WTC11 (cell line): ENCODE results near the gene KRTAP9-6. TPM values are rescaled to one million over a fixed set of nuclear protein-coding genes. Genes with fewer than 3 reads are reported as not detected.

Experiments used
- ATAC-seq: fragments of 200-7000 bp; cut with Tn5 transposase; 2 replicates; pipeline ENCODE4 v1.10.0; 2021; ENCODE audit warnings: mild to moderate bottlenecking, moderate library complexity
- CTCF ChIA-PET: fragments of 300-600 bp; sonication (Branson Sonifier 250); formaldehyde crosslinking; loops from one replicate; lab custom pipeline; 2021; ENCODE audit warnings: antibody characterized with exemption; lab: Charles Lee
- POLR2A ChIA-PET: fragments of 350-600 bp; sonication (Branson Sonifier 250); formaldehyde crosslinking; loops from one replicate; lab custom pipeline; 2021; ENCODE audit warnings: antibody characterized with exemption; lab: Charles Lee
- DNase-seq: peaks from one replicate; pipeline ENCODE4 v3.0.0; 2021; ENCODE audit warnings: low spot score
- H3K27ac Mint-ChIP-seq: 2 replicates; pipeline ENCODE4 v1.8.0; 2021; ENCODE audit warnings: mixed read lengths
- H3K27me3 Mint-ChIP-seq: 2 replicates; pipeline ENCODE4 v1.8.0; 2021; ENCODE audit warnings: low read depth, mild to moderate bottlenecking, moderate library complexity, mixed read lengths
- H3K36me3 Mint-ChIP-seq: 2 replicates; pipeline ENCODE4 v1.8.0; 2021; ENCODE audit warnings: mixed read lengths
- H3K4me1 Mint-ChIP-seq: 2 replicates; pipeline ENCODE4 v1.8.0; 2022; ENCODE audit warnings: mixed read lengths
- H3K4me3 Mint-ChIP-seq: 2 replicates; pipeline ENCODE4 v1.8.0; 2021; ENCODE audit warnings: mild to moderate bottlenecking, moderate library complexity, mixed read lengths
- H3K9me3 Mint-ChIP-seq: 2 replicates; pipeline ENCODE4 v1.8.0; 2021; ENCODE audit warnings: mixed read lengths
- ATF3 ChIP-seq: sonication (generic); formaldehyde crosslinking; conservative IDR thresholded peaks from 2 replicates; pipeline ENCODE4 v1.8.1; 2022; ENCODE audit warnings: mild to moderate bottlenecking, missing genetic modification reagents
- CDX4 ChIP-seq: fragments of 250-450 bp; sonication (Bioruptor Pico); IDR thresholded peaks from 2 replicates; pipeline ENCODE4 v1.9.0; 2021; ENCODE audit warnings: moderate library complexity, mild to moderate bottlenecking, inconsistent platforms, borderline replicate concordance
- CREB1 ChIP-seq: sonication (generic); formaldehyde crosslinking; IDR thresholded peaks from 2 replicates; pipeline ENCODE4 v1.8.0; 2023; ENCODE audit warnings: mild to moderate bottlenecking, missing genetic modification reagents
- E2F1 ChIP-seq: sonication (generic); formaldehyde crosslinking; IDR thresholded peaks from 2 replicates; pipeline ENCODE4 v1.8.0; 2022; ENCODE audit warnings: mild to moderate bottlenecking, missing genetic modification reagents
- EMX1 ChIP-seq: fragments of 250-450 bp; sonication (Bioruptor Pico); IDR thresholded peaks from 2 replicates; pipeline ENCODE4 v1.8.0; 2021; ENCODE audit warnings: mild to moderate bottlenecking
- FOXP1 ChIP-seq: sonication (generic); formaldehyde crosslinking; IDR thresholded peaks from 2 replicates; pipeline ENCODE4 v1.8.0; 2022; ENCODE audit warnings: missing genetic modification reagents, mild to moderate bottlenecking, moderate library complexity, borderline replicate concordance
- FOXP4 ChIP-seq: sonication (generic); formaldehyde crosslinking; IDR thresholded peaks from 2 replicates; pipeline ENCODE4 v1.8.0; 2022; ENCODE audit warnings: mild to moderate bottlenecking, missing genetic modification reagents
- GABPB1 ChIP-seq: sonication (generic); formaldehyde crosslinking; IDR thresholded peaks from 2 replicates; pipeline ENCODE4 v1.8.1; 2023; ENCODE audit warnings: mild to moderate bottlenecking, missing genetic modification reagents
- GRHL2 ChIP-seq: fragments of 250-450 bp; sonication (Bioruptor Pico); IDR thresholded peaks from 2 replicates; pipeline ENCODE4 v1.8.0; 2022; ENCODE audit warnings: mild to moderate bottlenecking, moderate library complexity; ENCODE audit not compliant: insufficient replicate concordance, severe bottlenecking
- IRF2 ChIP-seq: sonication (generic); formaldehyde crosslinking; IDR thresholded peaks from 2 replicates; pipeline ENCODE4 v1.8.0; 2022; ENCODE audit warnings: low read depth, missing genetic modification reagents, borderline replicate concordance
- JAZF1 ChIP-seq: fragments of 250-450 bp; sonication (Bioruptor Pico); IDR thresholded peaks from 2 replicates; pipeline ENCODE4 v1.9.0; 2021; ENCODE audit warnings: moderate library complexity, mild to moderate bottlenecking, inconsistent platforms
- NFATC4 ChIP-seq: fragments of 250-450 bp; sonication (Bioruptor Pico); IDR thresholded peaks from 2 replicates; pipeline ENCODE4 v1.9.0; 2021; ENCODE audit warnings: mild to moderate bottlenecking
- PRRX2 ChIP-seq: fragments of 250-450 bp; sonication (Bioruptor Pico); IDR thresholded peaks from 2 replicates; pipeline ENCODE4 v1.8.0; 2021; ENCODE audit warnings: mild to moderate bottlenecking
- TCF7 ChIP-seq: sonication (generic); formaldehyde crosslinking; IDR thresholded peaks from 2 replicates; pipeline ENCODE4 v1.8.0; 2022; ENCODE audit warnings: mild to moderate bottlenecking, low read depth, missing genetic modification reagents, moderate library complexity
- TEAD4 ChIP-seq: sonication (generic); formaldehyde crosslinking; IDR thresholded peaks from 2 replicates; pipeline ENCODE4 v1.8.0; 2022; ENCODE audit warnings: mild to moderate bottlenecking, missing genetic modification reagents
- ZBTB21 ChIP-seq: sonication (generic); formaldehyde crosslinking; IDR thresholded peaks from 2 replicates; pipeline ENCODE4 v1.8.1; 2023; ENCODE audit warnings: mild to moderate bottlenecking, missing genetic modification reagents, borderline replicate concordance
- ZNF138 ChIP-seq: sonication (generic); formaldehyde crosslinking; conservative IDR thresholded peaks from 2 replicates; pipeline ENCODE4 v1.8.1; 2022; ENCODE audit warnings: mild to moderate bottlenecking, moderate library complexity, missing genetic modification reagents
- ZNF317 ChIP-seq: sonication (generic); formaldehyde crosslinking; IDR thresholded peaks from 2 replicates; pipeline ENCODE4 v1.8.1; 2023; ENCODE audit warnings: low read depth, mild to moderate bottlenecking, moderate library complexity, missing genetic modification reagents, borderline replicate concordance
- ZNF423 ChIP-seq: fragments of 250-450 bp; sonication (Bioruptor Pico); IDR thresholded peaks from 2 replicates; pipeline ENCODE4 v2.1.2; 2022; ENCODE audit warnings: mild to moderate bottlenecking, moderate library complexity
- ZSCAN18 ChIP-seq: fragments of 250-450 bp; sonication (Bioruptor Pico); IDR thresholded peaks from 2 replicates; pipeline ENCODE4 v2.1.2; 2022; ENCODE audit warnings: mild to moderate bottlenecking, moderate library complexity
- total RNA-seq: library from RNA; stranded (reverse); gene quantifications from 3 replicates; pipeline ENCODE4 v1.2.3, GENCODE V29; 2021
- TF ChIP-seq, protein P1 (sequence below): fragments of 250-450 bp; sonication (Bioruptor Pico); IDR thresholded peaks from 2 replicates; pipeline ENCODE4 v1.9.0; 2021; ENCODE audit warnings: mild to moderate bottlenecking
- TF ChIP-seq, protein P2 (sequence below): sonication (generic); formaldehyde crosslinking; IDR thresholded peaks from 2 replicates; pipeline ENCODE4 v1.8.1; 2022; ENCODE audit warnings: low read depth, mild to moderate bottlenecking, moderate library complexity, missing genetic modification reagents, borderline replicate concordance

Gene KRTAP9-6
- total RNA-seq, 1 experiment from 2014 or later = not detected

GRCh38 chr17:41311111-41311510, 45.9 kb downstream of the KRTAP9-6 start:
- Mint-ChIP-seq H3K27me3 (no peaks in the 10 kb centered on the region; the same call in none of the 2 replicates), H3K27ac (no peak overlapping the region), H3K4me3 (no peak overlapping the region), H3K9me3 (no peaks in the 10 kb centered on the region), H3K36me3 (no peaks in the 10 kb centered on the region), H3K4me1 (no peaks in the 10 kb centered on the region)
- DNase-seq (no peak), ATAC-seq (no peak)
- TF ChIP-seq FOXP4 (CRISPR knock-in tag) (no peak), GRHL2 (CRISPR knock-in tag) (no peak), IRF2 (CRISPR knock-in tag) (no peak), FOXP1 (CRISPR knock-in tag) (no peak), ZNF138 (no peak), ZSCAN18 (CRISPR knock-in tag) (no peak), ATF3 (CRISPR knock-in tag) (no peak), TCF7 (no peak), NFATC4 (no peak), TEAD4 (CRISPR knock-in tag) (no peak), EMX1 (CRISPR knock-in tag) (no peak), ZNF317 (CRISPR knock-in tag) (no peak), ZBTB21 (no peak)
- CTCF ChIA-PET = no interaction called here
- POLR2A ChIA-PET = no interaction called here

GRCh38 chr17:41315204-41315794, 50.1 kb downstream of the KRTAP9-6 start, which contains the start of gene KRTAP17-1:
KRTAP17-1 (minus strand) TSS chr17:41315710; CDS start chr17:41315650, 60 bp downstream.
- CTCF ChIA-PET = interaction anchor here (1.8 kb wide), 1 partner anchor 102 kb away, joined by 5 read pairs; no protein-coding TSS in a partner anchor
- no peak within 1 kb of the TSS for H3K27ac Mint-ChIP-seq
- DNase-seq = no peak
- TF ChIP-seq CDX4 = no peak
- TF ChIP-seq ZNF423 = no peak
- TF ChIP-seq GABPB1 (CRISPR knock-in tag) = no peak
- no peak for TF ChIP-seq CREB1
- TF ChIP-seq PRRX2 = no peak
- TF ChIP-seq E2F1 (CRISPR knock-in tag) = no peak
- no peak for TF ChIP-seq JAZF1 (CRISPR knock-in tag)
- TF ChIP-seq, protein P1, sequence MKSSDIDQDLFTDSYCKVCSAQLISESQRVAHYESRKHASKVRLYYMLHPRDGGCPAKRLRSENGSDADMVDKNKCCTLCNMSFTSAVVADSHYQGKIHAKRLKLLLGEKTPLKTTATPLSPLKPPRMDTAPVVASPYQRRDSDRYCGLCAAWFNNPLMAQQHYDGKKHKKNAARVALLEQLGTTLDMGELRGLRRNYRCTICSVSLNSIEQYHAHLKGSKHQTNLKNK (CRISPR knock-in tag) = no peak
- TF ChIP-seq, protein P2, sequence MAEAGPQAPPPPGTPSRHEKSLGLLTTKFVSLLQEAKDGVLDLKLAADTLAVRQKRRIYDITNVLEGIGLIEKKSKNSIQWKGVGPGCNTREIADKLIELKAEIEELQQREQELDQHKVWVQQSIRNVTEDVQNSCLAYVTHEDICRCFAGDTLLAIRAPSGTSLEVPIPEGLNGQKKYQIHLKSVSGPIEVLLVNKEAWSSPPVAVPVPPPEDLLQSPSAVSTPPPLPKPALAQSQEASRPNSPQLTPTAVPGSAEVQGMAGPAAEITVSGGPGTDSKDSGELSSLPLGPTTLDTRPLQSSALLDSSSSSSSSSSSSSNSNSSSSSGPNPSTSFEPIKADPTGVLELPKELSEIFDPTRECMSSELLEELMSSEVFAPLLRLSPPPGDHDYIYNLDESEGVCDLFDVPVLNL (CRISPR knock-in tag) = no peak
- no peak for TF ChIP-seq FOXP4 (CRISPR knock-in tag)
- TF ChIP-seq IRF2 (CRISPR knock-in tag) = no peak

More at GRCh38 chr17:41315204-41315794, 50.1 kb downstream of the KRTAP9-6 start, which contains the start of gene KRTAP17-1:
- POLR2A ChIA-PET = no interaction called here
- Mint-ChIP-seq H3K9me3 (peaks cover 14% of the 10 kb centered on the region), H3K36me3 (peaks cover 13% of the 10 kb centered on the region; the same call in 1 of the 2 replicates), H3K27me3 (no peaks in the 10 kb centered on the region), H3K4me1 (no peaks in the 10 kb centered on the region), H3K4me3 (no peak within 1 kb of the TSS)
- ATAC-seq = no peak
